Lung (tissue), 12 donors: ENCODE measurements around the gene HOXA9. TPM values are rescaled to one million over a fixed set of nuclear protein-coding genes. Genes with fewer than 3 reads are reported as not detected.

ENCODE experiments used
- ATAC-seq: fragments of 200-7000 bp; cut with Tn5 transposase; one replicate; pipeline ENCODE4 v1.9.1; 2020; ENCODE audit warnings: moderate number of reproducible peaks; ENCODE audit not compliant: insufficient read depth, low FRiP score
- DNase-seq, 3 donors: peaks; one replicate each; pipeline ENCODE4 v3.0.0-alpha.2; 2013 to 2017
- H3K27ac ChIP-seq, 2 donors: one replicate each; pipeline ENCODE4 v1.5.1; 2013; ENCODE audit warnings: mild to moderate bottlenecking in 2 of 2, moderate library complexity in 2 of 2, control low read depth in 1 of 2, inconsistent platforms in 1 of 2, low read depth in 1 of 2, low read length in 1 of 2
- H3K27me3 ChIP-seq, 3 donors: one replicate each; pipeline ENCODE4 v1.5.1; 2013; ENCODE audit warnings: low read length in 2 of 3; ENCODE audit not compliant: control insufficient read depth in 3 of 3, insufficient read depth in 3 of 3
- H3K36me3 ChIP-seq, 4 donors: one replicate each; pipeline ENCODE4 v1.5.1; 2013; ENCODE audit warnings: low read length in 4 of 4, mild to moderate bottlenecking in 1 of 4, moderate library complexity in 1 of 4; ENCODE audit not compliant: control insufficient read depth in 4 of 4, insufficient read depth in 4 of 4
- H3K4me1 ChIP-seq, 5 donors: one replicate each; pipeline ENCODE4 v1.5.1; 2013; ENCODE audit warnings: low read length in 5 of 5, mild to moderate bottlenecking in 2 of 5, moderate library complexity in 1 of 5; ENCODE audit not compliant: control insufficient read depth in 5 of 5, insufficient read depth in 5 of 5
- H3K4me3 ChIP-seq: one replicate; pipeline ENCODE4 v1.5.1; 2013; ENCODE audit warnings: mild to moderate bottlenecking, control low read depth, moderate library complexity
- H3K9ac ChIP-seq, 2 donors: one replicate each; pipeline ENCODE4 v1.5.1; 2013; ENCODE audit warnings: low read length in 2 of 2, control low read depth in 1 of 2; ENCODE audit not compliant: insufficient read depth in 1 of 2
- H3K9me3 ChIP-seq, 4 donors: one replicate each; pipeline ENCODE4 v1.5.1; 2013; ENCODE audit warnings: low read length in 3 of 4, mild to moderate bottlenecking in 1 of 4, moderate library complexity in 1 of 4; ENCODE audit not compliant: control insufficient read depth in 4 of 4, insufficient read depth in 3 of 4
- WGBS, 2 donors: extraction: QIAGEN DNeasy Blood & Tissue Kit; methylation state at CpG; one replicate each; pipeline ENCODE4 v1.1.7; 2013; 5-methylcytosine and 5-hydroxymethylcytosine counted together
- polyA plus RNA-seq, 2 donors: library from polyadenylated mRNA; stranded (reverse); fragments of 200-250 nt; gene quantifications; one replicate each; pipeline ENCODE4 v1.2.1, GENCODE V29; 2013
- total RNA-seq, 2 donors: library from RNA; depleted of rRNA in 1 of 2; stranded (reverse); fragments of >200 nt in 1 of 2; gene quantifications; one replicate each; pipeline ENCODE4 v1.2.1, GENCODE V29; 2014 to 2021
- TF ChIP-seq, protein P1 (sequence below): IDR thresholded peaks from 2 replicates; pipeline ENCODE4 v1.5.1; 2012; ENCODE audit warnings: mild to moderate bottlenecking; ENCODE audit errors: control extremely low read depth, extremely low read depth
- donor health status: control.
- donor health status: control.
- donor health status: Bipolar disorder and iron deficiency.
- donor health status: healthy.
- donor health status: DM: yes; HTN: yes; CAD: no.

Gene HOXA9
- total and polyA plus RNA-seq, 4 donors, result 0.11 to 0.85 (median 0.43) TPM

DNA sequence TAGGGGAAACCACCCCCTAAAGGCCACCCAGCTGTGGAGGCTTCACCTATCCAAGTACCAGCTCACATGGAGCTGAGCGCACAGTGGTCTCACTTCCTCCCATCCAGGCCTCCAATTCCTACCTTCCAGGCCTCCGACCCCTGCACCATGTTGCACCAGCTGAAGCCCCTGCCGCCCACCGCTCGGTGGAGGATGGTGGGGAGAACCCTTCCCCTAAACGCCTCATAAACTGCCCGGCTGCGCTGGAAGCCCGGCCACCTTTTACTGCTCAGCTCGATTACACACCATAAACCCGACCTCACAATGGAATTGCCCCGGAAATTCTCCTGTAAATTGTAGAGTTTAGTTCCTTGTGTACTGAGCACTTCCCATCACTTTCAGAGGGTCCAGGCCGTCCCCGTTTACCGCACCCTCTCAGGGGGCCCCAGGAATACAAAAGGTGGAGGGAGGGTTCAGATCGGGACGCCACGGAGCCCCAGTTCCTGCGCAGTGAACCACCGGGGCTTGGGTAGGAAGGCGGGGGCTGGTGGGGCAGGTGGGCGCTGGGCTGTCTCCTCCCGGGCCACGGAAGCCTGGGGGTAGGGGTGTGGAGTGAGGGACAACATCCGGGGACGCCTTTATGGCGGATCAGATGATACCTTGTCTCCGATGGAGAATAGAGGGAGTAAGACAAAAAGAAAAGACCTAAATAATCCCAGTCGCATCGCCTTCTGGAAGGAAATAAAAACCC is 7.5 kb downstream of the HOXA9 start:
- no peaks in the 10 kb centered on the region for H3K36me3 ChIP-seq
- H3K4me1 ChIP-seq, result peaks cover 0 to 28% (median 4%) of the 10 kb centered on the region in 5 donors
- TF ChIP-seq, protein P1, sequence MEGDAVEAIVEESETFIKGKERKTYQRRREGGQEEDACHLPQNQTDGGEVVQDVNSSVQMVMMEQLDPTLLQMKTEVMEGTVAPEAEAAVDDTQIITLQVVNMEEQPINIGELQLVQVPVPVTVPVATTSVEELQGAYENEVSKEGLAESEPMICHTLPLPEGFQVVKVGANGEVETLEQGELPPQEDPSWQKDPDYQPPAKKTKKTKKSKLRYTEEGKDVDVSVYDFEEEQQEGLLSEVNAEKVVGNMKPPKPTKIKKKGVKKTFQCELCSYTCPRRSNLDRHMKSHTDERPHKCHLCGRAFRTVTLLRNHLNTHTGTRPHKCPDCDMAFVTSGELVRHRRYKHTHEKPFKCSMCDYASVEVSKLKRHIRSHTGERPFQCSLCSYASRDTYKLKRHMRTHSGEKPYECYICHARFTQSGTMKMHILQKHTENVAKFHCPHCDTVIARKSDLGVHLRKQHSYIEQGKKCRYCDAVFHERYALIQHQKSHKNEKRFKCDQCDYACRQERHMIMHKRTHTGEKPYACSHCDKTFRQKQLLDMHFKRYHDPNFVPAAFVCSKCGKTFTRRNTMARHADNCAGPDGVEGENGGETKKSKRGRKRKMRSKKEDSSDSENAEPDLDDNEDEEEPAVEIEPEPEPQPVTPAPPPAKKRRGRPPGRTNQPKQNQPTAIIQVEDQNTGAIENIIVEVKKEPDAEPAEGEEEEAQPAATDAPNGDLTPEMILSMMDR, result no peak
- no peaks in the 10 kb centered on the region for H3K9me3 ChIP-seq
- H3K27me3 ChIP-seq, result peaks cover 0 to 92% (median 69%) of the 10 kb centered on the region in 3 donors
- 12 to 42% methylated on average over 30 of the region's 30 CpGs for WGBS, 2 donors
- no peak overlapping the region for H3K4me3 ChIP-seq
- DNase-seq (no peak), ATAC-seq (no peak)
- H3K9ac ChIP-seq, result no peak overlapping the region
- H3K27ac ChIP-seq, result no peak overlapping the region

DNA sequence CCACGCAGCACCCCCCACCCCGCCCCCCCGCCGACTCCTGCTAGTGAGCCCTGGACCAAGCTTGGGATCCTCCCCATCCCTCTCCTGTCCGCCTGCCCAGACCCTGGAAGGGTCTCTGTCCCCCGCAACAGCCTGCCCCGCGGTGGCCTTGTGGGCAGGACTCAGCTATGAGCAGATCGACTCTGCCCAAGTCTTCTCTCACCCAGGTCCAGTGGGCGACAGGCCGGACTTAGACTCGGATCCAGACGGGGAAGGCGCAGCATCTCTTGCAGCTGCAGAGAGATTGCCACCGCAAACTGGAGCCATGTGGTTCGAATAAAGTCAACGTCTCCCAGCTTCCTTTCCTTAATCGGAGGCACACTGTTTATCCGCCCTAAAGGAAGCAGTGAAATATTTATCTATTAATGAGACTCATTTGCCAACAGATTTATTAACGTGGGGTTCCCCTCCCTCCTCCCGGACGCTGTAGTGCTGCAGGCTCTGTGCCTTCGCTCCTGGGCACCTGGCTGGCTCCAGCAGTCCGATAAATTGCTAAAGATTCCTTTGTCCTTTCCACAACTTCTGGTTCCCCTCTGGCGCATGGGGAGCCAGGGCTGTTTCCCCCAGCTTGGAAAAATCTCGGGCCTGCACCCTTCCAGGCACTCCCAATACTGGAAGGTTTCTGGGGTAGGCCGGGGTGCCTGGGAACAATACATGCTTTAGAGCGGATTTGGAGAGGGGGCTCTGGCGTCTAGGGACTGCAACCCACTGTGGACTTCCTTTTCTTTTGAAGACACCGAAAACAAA is 8.2 kb downstream of the HOXA9 start:
- Histone ChIP-seq H3K27ac (peak overlapping the region in 1 of 2 donors; percentile 13), H3K4me1 (peaks cover 0 to 33% (median 4%) of the 10 kb centered on the region in 5 donors), H3K9ac (no peak overlapping the region), H3K36me3 (no peaks in the 10 kb centered on the region), H3K27me3 (peaks cover 0 to 87% (median 63%) of the 10 kb centered on the region in 3 donors), H3K4me3 (no peak overlapping the region), H3K9me3 (no peaks in the 10 kb centered on the region)
- ATAC-seq, result no peak
- WGBS, 2 donors, result 9 to 16% methylated on average over 29 to 30 of the region's 30 CpGs
- peak in 1 of 3 donors; percentile 43 for DNase-seq
- TF ChIP-seq, protein P1, result no peak

DNA sequence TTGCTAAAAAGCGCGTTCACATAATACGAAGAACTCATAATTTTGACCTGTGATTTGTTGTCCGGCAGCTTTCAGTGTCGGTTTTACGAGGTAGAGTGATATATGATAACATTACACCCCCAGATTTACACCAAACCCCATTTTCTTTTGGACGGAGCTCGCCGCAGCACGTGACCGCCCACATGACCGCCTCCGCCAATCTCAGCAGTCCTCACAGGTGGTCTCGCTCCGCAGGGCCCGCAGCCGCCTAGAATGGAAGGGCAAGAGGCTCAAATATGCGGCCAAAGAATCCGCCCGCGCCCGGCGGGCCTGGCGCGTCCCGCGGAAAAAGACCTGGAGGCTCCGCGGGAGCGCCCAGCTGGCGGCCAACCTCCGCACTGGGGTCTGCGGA is 8.8 kb downstream of the HOXA9 start, which contains the start of gene HOXA7:
HOXA7 (minus strand) TSS at position 168 of the 391 bp plus-strand sequence; CDS start at position 38, 130 bp downstream.
- 1 to 2% methylated on average over 32 to 33 of the region's 33 CpGs for WGBS, 2 donors
- H3K9ac ChIP-seq, result peak within 1 kb of the TSS in 1 of 2 donors; percentile 43
- TF ChIP-seq, protein P1, result no peak
- H3K4me3 ChIP-seq, result peak within 1 kb of the TSS; percentile 47
- ATAC-seq, result no peak
- H3K4me1 ChIP-seq, result peaks cover 0 to 33% (median 4%) of the 10 kb centered on the region in 5 donors
- DNase-seq, result peak; percentile 91 to 93 (median 91)
- H3K27me3 ChIP-seq, result peaks cover 0 to 87% (median 63%) of the 10 kb centered on the region in 3 donors
- H3K9me3 ChIP-seq, result no peaks in the 10 kb centered on the region
- H3K27ac ChIP-seq, result peak within 1 kb of the TSS in 1 of 2 donors; percentile 78
- no peaks in the 10 kb centered on the region for H3K36me3 ChIP-seq
